Measurements from ENCODE around the gene FLNA. TPM values are rescaled to one million over a fixed set of nuclear protein-coding genes. Genes with fewer than 3 reads are reported as not detected.
"Not testable (repeated sequence)": the region's sequence is repeated elsewhere in the genome, so short reads cannot be mapped to it uniquely, and the experiment has no call there.

The FLNA gene
- 304 TPM for polyA plus RNA-seq (ENCODE audit: insufficient read length)

- DNase-seq = no peak
Measured at GRCh38 chrX:154374313-154375155, at the start of gene FLNA. TSS of gene FLNA (minus strand) at chrX:154374634. CDS start at chrX:154371245, 3,389 bp downstream.

- DNase-seq = no peak
Measured at GRCh38 chrX:154420402-154420756, 45.9 kb upstream of the FLNA start.

- DNase-seq = no peak
Measured at GRCh38 chrX:154419688-154420401, 45.4 kb upstream of the FLNA start.

GRCh38 chrX:154419189-154419588 lies 44.8 kb upstream of the FLNA start:
- DNase-seq = no peak

DNA sequence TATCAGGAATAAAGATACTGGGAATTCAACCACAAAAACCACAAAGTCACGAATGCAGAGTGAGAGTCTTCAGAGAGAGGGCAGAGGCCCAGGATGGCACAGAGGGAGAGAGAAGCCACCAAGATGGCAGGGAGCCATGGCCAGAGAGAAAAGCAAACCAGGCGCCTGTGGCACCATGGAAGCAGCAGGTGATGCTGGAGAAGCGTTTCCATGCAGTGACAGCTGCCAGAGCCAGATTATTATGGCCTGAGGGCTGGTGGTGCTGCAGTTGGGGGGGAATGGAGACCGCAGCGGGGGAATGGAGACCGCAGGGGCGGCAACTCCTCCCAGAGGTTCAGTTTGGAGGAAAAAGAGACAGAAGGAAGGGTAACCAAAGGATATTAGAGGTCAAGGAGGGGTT lies 42.7 kb upstream of the FLNA start:
- DNase-seq = no peak

GRCh38 chrX:154413142-154413541 lies 38.7 kb upstream of the FLNA start:
- DNase-seq = no peak

GRCh38 chrX:154412468-154412867 lies 38.0 kb upstream of the FLNA start:
- DNase-seq = no peak

- peak; percentile 49 for DNase-seq
Measured at GRCh38 chrX:154411981-154412340, 37.5 kb upstream of the FLNA start.

GRCh38 chrX:154409222-154409871 lies 34.9 kb upstream of the FLNA start, which contains the start of gene DNASE1L1:
TSS of gene DNASE1L1 (minus strand) at chrX:154409254. CDS start at chrX:154405568, 3,686 bp downstream.
- DNase-seq = no peak

DNA sequence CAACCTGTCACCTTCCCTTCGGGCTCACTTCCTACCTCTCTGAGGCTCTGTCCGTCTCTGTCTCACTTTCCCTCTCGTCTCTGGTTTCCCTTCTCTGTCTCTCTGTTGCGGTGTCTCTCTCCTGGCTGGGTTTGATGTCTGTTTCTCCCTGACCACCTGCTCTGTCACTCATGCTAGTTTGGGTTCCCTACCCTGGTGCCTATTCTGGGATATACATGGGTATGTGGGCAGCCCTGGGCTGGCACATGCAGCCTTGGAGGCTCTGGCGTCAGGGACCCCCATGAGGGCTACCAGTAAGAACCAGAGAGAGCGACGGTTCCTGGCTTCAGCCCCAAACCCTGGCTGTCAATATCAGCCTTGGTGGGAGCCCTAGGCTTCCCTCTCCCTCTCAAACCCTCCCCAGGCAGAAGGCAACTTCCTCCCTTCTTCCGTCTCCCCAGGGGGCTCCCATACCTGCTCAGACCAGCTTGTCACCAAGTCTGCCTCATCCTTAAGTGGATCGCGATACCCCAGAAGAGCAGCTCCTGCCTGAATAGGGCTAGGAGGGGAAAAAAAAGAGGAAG lies 34.3 kb upstream of the FLNA start:
- DNase-seq = no peak

- DNase-seq = no peak
Measured at GRCh38 chrX:154404625-154405192, 30.3 kb upstream of the FLNA start.

DNA sequence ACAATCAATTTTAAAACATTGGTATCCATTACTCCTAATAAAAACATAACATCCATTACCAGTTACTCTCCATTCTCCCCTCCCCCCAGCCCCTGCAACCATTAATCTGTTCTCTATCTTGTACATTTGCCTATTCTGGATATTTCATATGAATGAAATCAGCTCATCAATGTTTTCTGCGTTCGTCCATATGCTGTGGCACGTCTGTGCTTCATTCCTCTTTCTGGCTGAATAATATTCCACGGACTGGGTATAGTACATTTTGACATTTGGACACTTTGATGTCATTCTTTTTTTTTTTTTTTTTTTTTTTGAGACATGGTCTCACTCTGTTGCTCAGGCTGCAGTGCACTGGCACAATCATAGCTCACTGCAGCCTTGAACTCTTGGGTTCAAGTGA lies 29.4 kb upstream of the FLNA start:
- no peak for DNase-seq

GRCh38 chrX:154403192-154403591 lies 28.8 kb upstream of the FLNA start:
- DNase-seq = no peak

- no peak for DNase-seq
Measured at GRCh38 chrX:154402622-154403127, 28.2 kb upstream of the FLNA start.

- DNase-seq = no peak
Measured at GRCh38 chrX:154401918-154402621, 27.6 kb upstream of the FLNA start.

DNA sequence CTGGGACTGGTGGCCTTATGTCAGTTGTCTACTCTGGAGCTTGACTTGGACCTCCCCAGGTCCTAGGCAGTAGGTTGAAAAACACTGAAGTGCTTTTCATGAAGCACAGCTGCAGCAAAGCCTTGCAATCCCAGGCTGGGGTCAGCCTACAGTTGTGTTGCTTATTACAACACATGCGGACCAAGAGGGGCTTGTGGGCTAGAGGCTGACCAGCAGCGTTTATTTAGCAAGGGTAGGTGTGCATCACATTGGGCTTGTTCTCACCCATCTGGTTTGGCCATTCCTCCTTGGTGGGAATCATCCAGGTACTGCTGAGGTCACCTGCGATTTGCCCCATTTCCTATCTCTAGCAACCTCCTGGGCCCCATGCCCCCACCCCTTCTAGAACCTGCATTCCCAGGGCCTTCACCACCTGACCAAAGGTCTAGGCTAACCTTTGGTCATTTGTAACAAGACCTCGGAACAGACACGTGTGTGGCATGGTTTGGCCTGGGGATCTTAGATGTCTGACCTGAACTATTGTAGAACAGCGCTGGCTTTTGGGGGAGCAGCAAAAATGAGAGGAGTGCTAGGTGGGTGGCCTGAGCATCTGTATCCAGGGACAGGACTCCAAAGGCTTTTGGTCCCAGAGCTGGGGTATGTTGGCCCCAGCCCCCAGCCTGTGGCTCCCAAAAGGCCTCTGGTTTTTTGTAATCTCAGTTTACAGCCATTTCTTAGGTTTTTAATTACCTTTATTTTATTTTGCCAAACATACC lies 26.8 kb upstream of the FLNA start:
- no peak for DNase-seq

DNA sequence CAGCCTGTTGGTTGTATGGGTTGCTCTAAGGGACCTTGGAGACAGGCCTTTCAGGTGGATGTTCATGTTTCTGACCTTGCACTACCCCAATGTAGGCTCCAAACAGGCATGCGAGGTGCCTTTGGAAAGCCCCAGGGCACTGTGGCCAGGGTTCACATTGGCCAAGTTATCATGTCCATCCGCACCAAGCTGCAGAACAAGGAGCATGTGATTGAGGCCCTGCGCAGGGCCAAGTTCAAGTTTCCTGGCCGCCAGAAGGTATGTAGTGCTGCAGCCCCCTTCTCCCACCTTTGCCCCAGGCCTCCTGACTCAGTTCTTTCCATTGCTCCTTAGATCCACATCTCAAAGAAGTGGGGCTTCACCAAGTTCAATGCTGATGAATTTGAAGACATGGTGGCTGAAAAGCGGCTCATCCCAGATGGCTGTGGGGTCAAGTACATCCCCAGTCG lies 26.0 kb upstream of the FLNA start:
- DNase-seq = not testable (repeated sequence)

DNA sequence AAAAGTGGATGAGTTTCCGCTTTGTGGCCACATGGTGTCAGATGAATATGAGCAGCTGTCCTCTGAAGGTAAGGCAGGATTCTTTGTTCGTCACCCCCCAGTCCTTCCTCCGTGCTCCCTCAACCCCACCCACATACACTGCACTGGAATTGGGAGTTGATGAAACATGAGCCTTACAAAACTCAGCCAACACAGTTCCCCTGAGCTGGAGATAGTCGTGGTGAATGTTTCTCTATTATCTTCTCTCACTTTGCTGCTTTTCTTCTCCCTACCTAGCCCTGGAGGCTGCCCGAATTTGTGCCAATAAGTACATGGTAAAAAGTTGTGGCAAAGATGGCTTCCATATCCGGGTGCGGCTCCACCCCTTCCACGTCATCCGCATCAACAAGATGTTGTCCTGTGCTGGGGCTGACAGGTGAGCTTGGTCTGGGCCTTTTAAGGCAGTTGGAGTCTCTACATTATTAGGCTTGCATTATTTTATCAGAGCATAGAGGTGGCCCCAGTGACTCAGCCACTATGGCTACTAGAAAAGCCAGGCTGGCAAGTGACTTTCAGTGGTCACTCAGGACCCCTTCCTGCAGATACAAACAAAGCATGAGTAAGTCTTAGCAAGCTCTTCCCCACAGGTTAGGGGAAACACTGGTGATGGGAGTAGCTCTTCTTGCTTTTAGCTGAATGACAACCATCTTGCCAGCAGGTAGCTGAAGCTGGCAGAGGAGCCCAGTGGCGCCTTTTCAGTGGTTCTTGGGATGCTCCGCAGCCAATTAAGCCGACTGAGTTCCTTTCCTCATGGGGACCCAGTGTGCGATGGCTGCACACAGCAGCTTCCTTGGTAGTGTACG lies 25.3 kb upstream of the FLNA start:
- DNase-seq = no peak

GRCh38 chrX:154398668-154399526 lies 24.5 kb upstream of the FLNA start:
- peak; percentile 84 for DNase-seq

All from hindlimb muscle (tissue), 1 donor.